NCI-H526 (cell line): ENCODE data around the gene CNGA2.

Experiments
- DNase-seq, 2 experiments: peaks; one replicate each; lab custom pipeline; 2025; lab: John Stamatoyannopoulos, UW

Gene CNGA2

DNA sequence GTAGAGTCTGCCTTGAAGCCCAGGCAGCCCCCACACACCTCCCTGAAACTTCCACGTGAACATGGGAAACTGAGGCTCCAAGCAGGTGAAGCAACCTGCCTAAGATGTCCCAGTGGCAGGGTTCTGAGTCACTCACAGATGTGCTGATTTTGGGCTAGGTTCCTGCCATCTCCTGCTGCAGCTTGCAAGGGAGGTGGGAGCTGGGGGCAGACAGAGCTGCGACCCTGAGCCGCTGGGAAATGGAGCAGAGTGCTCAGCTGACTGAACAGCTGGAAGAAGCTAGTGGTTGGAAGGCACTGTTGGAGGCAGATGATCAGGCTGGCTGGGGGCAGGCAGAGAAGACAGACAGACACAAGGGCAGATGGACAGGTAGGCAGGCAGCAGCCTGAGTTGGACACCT is 22.3 kb upstream of the CNGA2 start:
- no peak for DNase-seq

DNA sequence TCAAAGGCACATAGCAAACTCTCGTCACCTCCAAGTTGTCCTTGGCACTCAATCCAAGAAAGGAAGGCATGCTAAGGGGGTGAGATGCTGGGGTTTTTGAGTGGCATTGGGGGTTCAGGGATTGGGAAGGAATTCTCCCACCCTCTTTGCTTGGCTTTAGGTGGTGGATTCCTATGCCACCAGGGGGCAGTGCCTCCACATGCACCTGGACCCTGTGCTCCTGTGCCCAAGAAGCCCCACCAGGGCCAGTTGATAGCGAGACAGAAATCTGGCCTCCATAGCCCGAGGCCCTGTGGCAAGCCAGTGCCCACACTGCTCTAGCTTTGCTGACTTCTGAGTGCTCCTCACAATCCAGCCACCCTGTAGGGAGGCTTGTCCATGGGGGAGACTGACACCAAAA is 20.7 kb upstream of the CNGA2 start:
- peak in 1 of 2 experiments; percentile 13 for DNase-seq

DNA sequence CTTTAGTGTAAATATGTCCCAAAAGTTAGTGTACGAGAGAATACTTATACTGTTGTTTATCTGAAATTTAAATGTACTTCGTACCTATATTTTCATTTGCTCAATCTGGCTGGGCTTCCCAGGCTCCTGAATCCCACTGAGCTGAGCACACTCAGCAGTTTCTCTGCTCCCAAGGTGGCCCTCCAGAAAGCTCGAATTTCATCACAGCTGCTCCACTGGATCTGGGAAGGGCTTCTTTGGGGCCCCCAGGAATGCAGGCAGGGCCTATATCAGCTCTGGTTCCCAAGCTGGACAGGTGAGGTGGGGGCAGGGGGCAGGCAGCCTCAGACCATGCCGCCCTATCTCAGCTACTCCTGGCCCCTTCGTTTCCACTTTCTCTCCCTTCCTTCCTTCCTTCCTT is 20.2 kb upstream of the CNGA2 start:
- no peak for DNase-seq

DNA sequence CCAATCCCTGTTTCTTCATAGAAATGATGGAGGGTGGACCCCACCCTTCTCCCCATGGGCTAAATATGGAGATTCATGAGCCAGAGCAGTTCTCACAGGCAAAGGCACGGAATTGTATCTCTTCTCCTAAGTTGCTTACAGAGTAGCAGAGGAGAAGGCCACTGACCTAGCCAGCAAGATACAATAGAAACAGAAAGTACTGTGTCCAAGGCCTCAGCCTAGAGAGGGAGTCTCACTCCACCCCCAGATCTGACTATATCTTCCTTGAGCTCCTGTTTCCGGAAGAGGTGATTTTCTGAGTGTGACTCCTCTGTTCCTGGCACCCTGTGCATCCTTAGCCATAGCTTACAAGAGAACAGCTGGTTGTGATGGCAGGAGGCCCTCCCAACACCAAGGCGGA is 18.8 kb upstream of the CNGA2 start, which contains the start of gene FATE1:
FATE1 (plus strand) TSS at position 284 of the 400 bp plus-strand sequence; CDS start at position 369, 85 bp downstream.
- no peak for DNase-seq

DNA sequence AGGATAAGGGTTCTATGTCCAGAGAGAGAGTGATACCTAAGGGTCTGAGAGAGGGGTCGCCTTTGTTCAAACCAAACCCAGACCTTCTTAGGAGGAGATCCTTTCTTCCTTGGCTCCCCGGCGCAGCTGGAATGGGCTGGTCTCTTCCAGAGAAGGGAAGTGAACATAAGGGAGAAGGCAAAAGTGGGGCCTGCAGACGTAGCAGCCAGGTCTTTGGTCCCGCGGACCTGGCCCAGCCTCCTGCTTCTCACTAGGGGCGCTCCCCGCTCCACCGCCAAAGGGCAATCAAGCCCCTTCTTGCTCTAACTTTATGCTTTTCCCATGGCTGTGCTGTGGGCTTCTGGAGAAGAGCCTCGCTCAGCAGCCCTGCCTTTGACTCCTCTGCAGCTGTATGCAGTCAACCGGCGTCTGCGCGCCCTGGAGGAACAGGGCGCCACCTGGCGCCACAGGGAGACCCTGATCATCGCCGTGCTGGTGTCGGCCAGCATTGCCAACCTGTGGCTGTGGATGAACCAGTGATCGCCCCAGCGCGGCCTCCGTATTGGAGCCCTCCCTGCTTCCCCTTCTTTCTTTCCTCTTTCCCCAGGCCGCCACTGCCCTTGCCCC is 12.2 kb upstream of the CNGA2 start:
- DNase-seq, result peak in 1 of 2 experiments; percentile 53

DNA sequence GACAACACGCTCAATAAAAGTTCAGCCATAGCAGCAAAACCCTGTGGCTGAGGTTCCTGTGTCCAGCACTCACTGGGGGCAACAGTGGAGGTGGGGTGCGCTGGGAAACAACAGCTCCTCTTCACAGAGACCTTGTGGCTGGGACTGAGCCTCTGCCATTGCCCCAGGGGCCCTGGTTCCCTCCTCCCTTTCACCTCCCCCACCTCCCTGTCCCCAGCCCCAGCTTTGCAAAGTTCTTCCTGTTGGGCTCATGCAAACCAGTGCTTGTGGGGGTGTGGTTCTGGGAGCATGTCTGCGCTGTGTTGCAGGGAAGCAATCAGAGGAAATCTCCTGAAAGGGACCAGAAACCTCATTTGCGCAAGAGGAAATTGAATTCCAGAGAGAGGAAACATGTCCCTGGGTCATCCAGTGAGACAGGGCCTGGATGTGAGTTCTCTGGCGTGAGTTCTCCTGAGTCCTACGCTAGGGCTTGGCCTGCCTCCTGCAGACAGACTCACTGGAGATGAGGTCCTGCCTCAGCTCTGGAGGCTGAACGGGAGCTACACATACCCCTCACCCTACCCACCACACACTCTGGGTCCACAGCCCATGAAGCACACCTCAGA is 11.3 kb upstream of the CNGA2 start:
- no peak for DNase-seq

DNA sequence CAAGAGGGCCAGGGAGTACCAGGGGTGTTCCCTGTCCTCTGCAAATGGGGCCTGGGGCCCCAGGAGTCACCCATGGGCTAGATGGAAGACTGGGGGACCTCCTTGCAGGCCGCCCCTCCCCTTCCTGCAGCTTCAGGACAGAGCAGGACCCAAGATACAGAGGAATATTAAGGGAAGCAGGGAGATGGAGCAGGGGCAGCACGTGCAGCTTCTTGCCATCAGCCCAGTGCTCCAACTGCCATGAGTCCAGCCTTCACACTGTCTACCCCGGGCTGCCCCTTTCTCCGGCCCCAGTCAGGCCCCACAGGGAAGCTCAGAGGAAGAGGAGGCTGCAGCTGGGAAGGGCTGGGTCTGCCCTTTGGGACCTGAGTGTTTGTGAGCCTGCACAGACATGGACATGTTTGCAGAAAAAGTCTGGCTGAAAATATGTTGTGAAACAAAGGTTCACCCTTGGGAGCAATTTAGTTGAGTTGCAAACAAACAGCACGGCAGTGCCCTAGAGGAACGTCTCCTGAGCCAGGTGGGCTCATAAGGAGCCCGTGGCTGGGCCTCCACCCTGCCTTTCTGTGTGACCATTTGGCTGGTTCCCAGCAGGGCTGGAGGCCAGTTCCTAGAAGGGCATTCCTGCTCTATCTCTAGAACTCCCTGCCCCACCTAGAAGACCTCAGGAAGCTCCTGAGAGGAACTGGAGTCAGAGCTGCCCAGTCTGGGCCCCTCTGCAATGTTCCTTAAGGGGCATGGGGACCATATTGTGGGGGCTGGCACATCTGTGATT is 9.8 kb upstream of the CNGA2 start:
- DNase-seq, result no peak

DNA sequence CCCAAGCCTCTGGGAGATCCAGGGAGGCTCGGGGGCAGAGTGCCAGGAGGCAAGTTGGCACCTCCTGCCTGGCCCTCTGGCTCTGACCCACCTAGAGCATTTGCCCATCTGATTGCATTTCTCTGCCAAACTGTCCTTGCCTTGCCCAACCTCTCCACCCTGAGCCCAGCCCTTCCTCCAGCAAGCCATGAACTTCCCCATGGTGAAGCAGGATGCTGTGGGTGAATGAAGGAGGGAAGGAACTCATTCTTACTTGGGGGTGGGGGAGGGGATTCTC is 9.3 kb upstream of the CNGA2 start:
- no peak for DNase-seq

DNA sequence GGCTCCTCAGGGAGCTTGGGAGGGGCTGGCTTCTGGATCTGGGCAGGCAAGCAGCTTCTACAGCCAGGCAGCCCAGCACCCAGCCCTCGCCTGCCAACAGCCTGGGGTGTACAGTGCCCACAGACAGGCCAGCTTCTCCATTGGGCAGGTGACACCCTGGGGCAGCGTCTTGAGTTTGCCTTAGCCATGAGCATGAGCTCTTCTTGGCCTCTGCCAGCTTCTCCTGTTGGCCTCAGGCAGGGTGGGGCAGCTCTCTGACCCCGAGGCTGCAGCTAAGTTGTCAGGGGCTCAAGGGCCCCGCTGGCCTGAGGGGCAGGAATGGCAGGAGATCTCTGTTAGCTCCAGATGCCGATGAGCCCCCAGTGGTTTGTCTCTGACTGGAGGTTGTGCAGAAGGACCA is 7.8 kb upstream of the CNGA2 start:
- no peak for DNase-seq

DNA sequence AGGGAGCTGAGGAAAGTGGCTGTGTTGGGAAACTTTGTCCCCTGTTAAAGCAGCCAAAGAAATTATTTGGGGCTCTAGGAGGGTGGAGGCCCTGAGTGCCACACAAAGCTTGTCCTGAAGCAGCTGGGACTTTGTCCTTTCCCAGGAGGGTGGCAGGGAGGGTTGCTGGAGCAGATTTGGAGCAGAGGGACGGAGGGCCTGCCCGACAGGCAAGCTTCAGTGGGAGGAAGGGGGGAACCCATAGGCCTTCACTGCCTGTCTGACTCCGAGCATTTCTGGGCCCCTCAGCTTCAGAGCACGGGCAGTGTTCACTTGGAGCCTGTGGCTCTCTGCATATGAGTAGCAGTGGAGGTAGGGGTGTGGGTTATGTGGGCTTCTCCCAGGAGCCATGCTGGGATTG is 7.2 kb upstream of the CNGA2 start:
- no peak for DNase-seq

DNA sequence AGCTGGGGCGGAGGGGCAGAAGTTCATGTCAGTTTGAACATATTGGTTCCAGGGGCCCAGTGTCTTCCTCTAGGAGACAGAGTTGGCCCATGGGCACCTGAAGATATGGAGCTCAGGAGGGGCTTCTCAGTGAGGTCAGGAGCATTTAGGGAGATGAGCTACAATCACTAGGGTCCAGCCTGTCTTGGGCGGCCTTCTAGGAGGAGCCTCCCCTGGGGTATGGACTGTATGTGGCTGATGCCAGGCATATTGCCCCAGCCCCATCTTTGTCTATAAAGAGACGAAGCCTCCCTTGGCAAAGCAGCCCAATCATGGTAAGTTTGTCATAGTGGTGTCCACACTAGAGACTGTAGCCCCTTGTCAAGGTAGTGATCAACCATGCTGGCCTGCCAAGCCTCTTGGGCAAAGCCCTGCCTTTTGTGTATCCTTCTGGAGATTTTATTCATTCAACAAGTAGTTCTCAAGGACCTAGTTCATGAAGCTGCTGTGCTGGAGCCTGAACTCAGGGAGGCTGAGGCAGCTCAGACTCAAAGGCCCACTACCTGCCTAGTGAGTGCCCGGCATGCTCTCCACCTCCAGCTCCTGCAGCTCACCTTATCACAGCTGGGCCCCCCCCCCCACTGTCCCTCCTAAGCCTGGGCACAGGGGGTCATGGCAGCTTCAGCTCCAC is 5.4 kb upstream of the CNGA2 start:
- no peak for DNase-seq

DNA sequence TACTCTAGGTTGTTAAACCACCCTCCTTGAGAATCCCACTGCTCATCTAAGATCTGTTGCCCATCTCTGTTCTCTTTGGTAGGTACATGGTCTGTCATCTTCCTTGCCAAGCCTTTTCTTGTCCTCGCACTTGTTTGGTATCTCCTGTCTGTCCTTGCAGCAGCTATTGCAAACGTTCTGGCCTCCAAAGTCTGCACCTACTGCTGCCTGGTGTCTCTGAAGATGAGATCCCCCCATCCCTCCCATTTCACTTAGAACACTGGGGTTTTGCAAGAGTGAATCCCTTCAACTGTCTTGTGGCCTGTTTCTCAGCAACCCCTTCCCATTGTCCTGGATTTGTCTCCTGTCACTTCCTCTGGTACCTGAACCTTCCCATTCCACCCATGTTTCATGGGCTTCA is 673 bp downstream of the CNGA2 start:
- DNase-seq, result no peak

DNA sequence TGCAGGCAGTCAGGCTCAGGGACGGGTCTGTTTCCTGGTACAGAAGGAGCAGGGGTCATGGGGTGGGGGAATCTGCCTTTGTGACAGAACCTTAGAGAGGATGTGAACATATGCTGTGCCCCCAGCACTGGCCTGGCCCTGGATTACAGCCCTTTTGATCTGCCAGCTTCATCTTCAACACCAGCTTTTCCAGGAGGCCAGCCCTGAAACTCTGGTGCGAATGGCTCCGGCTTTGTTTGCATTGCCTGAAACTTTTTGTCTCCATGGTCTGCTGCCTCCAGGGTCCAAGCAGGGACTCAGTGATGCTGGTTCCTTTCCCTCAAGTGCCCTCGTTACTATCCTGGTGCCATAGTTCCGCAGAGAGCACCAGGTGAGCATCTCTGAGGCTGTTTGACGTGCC is 2.1 kb downstream of the CNGA2 start:
- DNase-seq, result no peak

DNA sequence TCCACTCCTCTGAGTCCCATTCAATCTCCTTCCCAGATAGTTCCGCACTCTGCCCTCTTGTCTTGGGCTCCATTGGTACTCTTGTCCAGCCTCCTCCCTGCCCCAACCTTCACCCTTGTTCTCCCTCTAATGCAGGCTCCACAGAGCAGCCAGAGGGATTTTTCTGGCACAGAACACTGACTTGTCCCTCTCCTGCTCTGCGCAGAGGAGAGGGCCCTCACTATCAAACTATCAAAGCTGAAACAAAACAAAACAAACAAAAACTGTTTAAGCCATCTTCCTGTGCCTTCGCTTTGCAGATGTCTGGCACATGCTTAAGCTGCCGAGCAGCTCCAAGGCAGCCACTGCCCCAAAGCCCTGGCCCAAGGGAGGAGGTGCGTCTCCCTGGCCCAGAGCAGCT is 2.9 kb downstream of the CNGA2 start:
- DNase-seq, result no peak

DNA sequence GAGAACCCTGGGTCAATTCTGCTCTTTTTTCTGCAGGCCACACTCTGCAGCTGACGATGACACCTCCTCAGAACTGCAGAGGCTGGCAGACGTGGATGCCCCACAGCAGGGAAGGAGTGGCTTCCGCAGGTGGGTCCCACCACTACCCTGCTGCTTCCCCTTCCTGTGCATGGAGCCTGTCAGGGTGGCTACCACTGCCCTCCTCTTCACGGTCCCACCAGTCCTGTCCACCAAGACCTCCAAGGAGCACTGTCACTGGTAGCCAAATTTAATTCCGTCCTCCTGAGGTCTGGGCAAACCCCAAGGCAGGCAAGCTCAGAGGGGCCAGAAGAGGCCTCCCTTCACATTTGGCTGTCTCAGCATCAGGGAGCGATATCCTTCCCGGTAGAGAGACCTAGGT is 4.2 kb downstream of the CNGA2 start:
- no peak for DNase-seq

DNA sequence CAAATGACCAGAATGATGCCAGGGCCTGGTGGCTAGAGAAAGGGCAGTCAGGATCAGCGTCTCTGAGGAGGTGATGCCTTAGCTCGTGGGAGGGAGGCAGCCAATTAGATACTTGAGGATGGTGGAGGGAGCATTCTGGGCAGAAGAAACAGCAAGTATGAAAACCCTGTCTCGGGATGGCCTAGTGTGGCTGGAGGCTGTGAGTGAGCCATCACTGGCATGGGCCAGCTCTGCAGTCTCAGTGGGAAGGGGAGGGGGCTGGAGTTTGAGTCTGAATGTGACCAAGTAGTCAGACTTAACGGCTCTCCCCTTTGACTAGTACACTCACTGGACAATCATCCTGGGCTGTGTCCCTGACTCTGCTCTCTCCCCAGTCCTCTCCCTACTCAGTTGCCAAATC is 7.1 kb downstream of the CNGA2 start:
- no peak for DNase-seq

DNA sequence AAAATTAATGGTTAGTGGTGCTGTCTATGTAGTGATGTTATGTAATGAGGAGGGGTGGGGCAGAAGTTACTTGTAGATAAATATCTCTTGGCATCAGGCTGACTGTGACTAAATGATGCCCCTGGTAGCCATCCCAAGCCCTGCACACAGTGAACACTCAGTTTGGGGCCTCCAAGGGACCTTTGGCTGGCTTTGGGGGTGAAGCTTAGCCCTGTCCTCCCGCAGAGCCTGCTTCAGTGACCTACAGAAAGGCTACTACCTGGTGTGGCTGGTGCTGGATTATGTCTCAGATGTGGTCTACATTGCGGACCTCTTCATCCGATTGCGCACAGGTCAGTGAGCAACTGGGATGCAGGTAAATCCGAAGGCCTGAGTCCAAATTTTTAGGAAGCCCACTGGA is 7.8 kb downstream of the CNGA2 start:
- no peak for DNase-seq

DNA sequence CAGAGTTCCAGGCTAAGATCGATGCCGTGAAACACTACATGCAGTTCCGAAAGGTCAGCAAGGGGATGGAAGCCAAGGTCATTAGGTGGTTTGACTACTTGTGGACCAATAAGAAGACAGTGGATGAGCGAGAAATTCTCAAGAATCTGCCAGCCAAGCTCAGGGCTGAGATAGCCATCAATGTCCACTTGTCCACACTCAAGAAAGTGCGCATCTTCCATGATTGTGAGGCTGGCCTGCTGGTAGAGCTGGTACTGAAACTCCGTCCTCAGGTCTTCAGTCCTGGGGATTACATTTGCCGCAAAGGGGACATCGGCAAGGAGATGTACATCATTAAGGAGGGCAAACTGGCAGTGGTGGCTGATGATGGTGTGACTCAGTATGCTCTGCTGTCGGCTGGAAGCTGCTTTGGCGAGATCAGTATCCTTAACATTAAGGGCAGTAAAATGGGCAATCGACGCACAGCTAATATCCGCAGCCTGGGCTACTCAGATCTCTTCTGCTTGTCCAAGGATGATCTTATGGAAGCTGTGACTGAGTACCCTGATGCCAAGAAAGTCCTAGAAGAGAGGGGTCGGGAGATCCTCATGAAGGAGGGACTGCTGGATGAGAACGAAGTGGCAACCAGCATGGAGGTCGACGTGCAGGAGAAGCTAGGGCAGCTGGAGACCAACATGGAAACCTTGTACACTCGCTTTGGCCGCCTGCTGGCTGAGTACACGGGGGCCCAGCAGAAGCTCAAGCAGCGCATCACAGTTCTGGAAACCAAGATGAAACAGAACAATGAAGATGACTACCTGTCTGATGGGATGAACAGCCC is 9.3 kb downstream of the CNGA2 start:
- no peak for DNase-seq

DNA sequence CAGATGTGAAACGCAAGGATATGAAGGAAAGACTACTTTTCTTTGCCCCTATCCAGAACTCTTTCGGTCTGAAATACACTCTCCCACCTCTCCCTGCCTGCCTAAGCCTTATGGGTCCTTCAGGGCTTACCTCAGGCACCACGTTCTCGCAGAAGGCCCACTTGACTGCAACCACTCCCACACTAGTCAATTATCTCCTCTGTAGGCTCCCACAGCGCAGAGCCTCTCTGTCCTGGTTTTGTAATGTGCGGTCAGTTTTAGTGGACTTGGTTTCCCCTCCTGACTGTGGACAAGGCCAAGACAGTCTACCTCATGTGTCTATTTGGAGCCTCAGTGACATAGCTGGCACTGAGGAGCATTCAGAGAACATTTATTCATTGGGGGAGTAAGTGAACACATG is 11.1 kb downstream of the CNGA2 start:
- DNase-seq, result no peak

DNA sequence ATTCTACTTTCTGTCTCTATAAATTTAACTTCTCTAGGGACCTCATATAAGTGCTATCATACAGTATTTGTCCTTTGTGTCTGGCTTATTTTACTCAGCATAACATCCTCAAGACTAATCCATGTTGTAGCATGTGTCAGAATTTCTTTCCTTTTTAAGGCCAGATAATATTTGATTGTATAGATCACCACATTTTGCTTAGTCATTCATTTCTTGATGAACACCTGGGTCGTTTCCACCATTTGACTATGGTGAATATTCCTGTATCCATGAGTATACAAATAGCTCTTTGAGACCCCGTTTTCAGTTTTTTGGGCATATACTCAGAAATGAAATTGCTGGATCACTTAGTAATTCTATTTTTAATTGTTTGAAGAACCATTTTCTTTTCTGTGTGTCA is 12.0 kb downstream of the CNGA2 start:
- DNase-seq, result no peak

DNA sequence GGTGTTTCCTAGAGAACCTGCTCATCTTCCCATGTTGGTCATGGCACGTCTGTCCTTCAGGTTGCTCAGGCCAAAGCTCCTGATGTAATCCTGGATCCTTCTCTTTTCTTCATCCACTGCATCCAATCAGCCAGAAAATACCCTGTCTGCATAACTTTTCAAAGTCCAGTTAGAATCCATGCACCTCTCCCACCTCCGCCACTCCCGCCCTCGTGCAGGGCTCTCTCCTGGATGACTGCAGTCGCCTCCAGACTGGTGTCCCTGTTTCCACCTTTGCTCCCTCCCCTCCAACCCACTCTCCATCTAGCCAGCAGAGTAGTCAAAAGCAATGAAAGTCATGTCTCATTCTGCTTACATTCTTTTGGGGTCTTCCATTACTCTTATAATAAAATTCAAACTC is 16.0 kb downstream of the CNGA2 start:
- DNase-seq, result no peak

DNA sequence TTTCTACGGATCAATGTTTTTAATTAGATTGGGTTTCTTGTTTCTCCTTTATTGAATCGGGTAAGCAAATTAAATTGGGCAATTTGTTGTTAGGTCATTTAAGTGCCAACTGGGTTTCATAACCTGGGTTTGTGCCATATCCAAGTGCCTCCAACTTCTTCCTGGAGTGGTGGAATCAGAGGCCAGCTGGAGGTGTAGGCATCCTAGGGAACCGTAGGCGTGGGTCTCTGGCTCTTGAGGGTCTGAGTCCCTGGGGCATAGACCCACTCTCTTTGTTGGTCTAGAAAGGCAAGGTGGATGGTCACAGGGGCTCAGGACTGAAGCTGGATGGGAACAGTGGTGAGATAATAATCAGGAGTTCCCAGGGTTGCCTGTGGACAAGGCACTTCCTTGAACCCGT is 18.3 kb downstream of the CNGA2 start:
- DNase-seq, result no peak
